HEK293T (cell line): ENCODE results near the gene PDE4B.

Experiments
- ARNT ChIP-seq: fragments of 450-650 bp; IDR thresholded peaks from 2 replicates; pipeline ENCODE4 v1.6.1; 2017; ENCODE audit warnings: mild to moderate bottlenecking
- BHLHE40 ChIP-seq: fragments of 450-650 bp; IDR thresholded peaks from 2 replicates; pipeline ENCODE4 v1.6.1; 2016; ENCODE audit warnings: mild to moderate bottlenecking, moderate library complexity, borderline replicate concordance
- CTBP1 ChIP-seq: fragments of 450-650 bp; IDR thresholded peaks from 2 replicates; pipeline ENCODE4 v1.6.1; 2016; ENCODE audit warnings: borderline replicate concordance
- ELF4 ChIP-seq: fragments of 450-650 bp; IDR thresholded peaks from 2 replicates; pipeline ENCODE4 v1.6.1; 2017; ENCODE audit warnings: antibody characterized with exemption
- FOXK2 ChIP-seq: fragments of 450-650 bp; IDR thresholded peaks from 2 replicates; pipeline ENCODE4 v1.6.1; 2016; ENCODE audit warnings: mild to moderate bottlenecking
- FOXM1 ChIP-seq: fragments of 450-650 bp; IDR thresholded peaks from 2 replicates; pipeline ENCODE4 v1.6.1; 2017; ENCODE audit warnings: mild to moderate bottlenecking, borderline replicate concordance
- HDGF ChIP-seq: fragments of 450-650 bp; IDR thresholded peaks from 2 replicates; pipeline ENCODE4 v1.6.1; 2017; ENCODE audit warnings: antibody characterized with exemption, borderline replicate concordance
- LEF1 ChIP-seq: fragments of 450-650 bp; IDR thresholded peaks from 2 replicates; pipeline ENCODE4 v1.6.1; 2017; ENCODE audit warnings: mild to moderate bottlenecking, borderline replicate concordance
- NFRKB ChIP-seq: fragments of 450-650 bp; IDR thresholded peaks from 2 replicates; pipeline ENCODE4 v1.6.1; 2016; ENCODE audit warnings: mild to moderate bottlenecking, moderate library complexity
- PKNOX1 ChIP-seq: fragments of 450-650 bp; IDR thresholded peaks from 2 replicates; pipeline ENCODE4 v1.6.1; 2016
- SP1 ChIP-seq: fragments of 450-650 bp; IDR thresholded peaks from 2 replicates; pipeline ENCODE4 v1.6.1; 2017
- SUZ12 ChIP-seq: fragments of 450-650 bp; IDR thresholded peaks from 2 replicates; pipeline ENCODE4 v1.6.1; 2016; ENCODE audit warnings: mild to moderate bottlenecking
- TARDBP ChIP-seq: fragments of 450-650 bp; IDR thresholded peaks from 2 replicates; pipeline ENCODE4 v1.6.1; 2016
- ZNF384 ChIP-seq: fragments of 450-650 bp; IDR thresholded peaks from 2 replicates; pipeline ENCODE4 v1.6.1; 2016

DNA sequence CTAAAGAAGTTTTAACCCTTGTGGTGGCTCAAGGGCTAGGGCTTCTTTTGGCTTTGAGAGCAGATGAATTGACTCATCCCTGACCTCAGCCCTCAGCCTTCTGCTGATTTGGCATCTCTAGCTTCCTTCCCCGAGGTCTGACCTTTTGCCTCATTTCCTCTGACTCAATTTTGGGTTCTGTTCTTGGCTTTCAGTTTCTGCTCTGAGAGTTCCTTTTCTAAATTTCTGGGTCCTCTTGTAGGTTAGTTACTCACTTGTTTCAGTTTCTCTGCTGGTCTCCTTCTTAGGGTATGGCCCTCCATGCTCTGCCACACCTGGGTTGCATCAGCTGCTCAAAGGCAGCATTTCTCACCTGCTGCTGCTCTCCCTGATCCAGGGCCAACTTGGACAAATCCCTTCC, 19.4 kb downstream of the PDE4B start:
- TF ChIP-seq SUZ12: no peak
- no peak for TF ChIP-seq HDGF
- no peak for TF ChIP-seq NFRKB
- TF ChIP-seq FOXK2: no peak
- no peak for TF ChIP-seq TARDBP
- TF ChIP-seq SP1: no peak
- TF ChIP-seq ZNF384: no peak
- TF ChIP-seq FOXM1: no peak
- TF ChIP-seq LEF1: no peak
- no peak for TF ChIP-seq ELF4
- no peak for TF ChIP-seq BHLHE40
- TF ChIP-seq PKNOX1: no peak
- TF ChIP-seq CTBP1: no peak
- TF ChIP-seq ARNT: no peak
